GM21390 (cell line): ENCODE data around the gene E2F1.
"Not testable (repeated sequence)": the region's sequence is repeated elsewhere in the genome, so short reads cannot be mapped to it uniquely, and the experiment has no call there.

Experiments used
- ATAC-seq: cut with Tn5 transposase; IDR thresholded peaks from one replicate; pipeline ENCODE4 v1.9.1; 2021; ENCODE audit not compliant: unreplicated experiment

The E2F1 gene

DNA sequence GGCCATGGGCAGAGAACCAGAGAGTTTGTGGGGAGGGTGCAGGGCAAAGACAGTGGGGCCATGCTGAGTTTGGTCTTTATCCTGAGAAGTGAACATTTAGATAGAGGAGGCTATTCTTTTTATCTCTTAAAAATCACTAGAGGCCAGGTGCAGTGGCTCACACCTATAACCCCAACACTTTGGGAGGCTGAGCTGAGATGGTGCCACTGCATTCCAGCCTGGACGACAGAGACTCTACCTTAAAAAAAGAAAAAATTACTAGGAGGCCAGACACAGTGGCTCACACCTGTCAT is 25.2 kb upstream of the E2F1 start:
- ATAC-seq = no peak

DNA sequence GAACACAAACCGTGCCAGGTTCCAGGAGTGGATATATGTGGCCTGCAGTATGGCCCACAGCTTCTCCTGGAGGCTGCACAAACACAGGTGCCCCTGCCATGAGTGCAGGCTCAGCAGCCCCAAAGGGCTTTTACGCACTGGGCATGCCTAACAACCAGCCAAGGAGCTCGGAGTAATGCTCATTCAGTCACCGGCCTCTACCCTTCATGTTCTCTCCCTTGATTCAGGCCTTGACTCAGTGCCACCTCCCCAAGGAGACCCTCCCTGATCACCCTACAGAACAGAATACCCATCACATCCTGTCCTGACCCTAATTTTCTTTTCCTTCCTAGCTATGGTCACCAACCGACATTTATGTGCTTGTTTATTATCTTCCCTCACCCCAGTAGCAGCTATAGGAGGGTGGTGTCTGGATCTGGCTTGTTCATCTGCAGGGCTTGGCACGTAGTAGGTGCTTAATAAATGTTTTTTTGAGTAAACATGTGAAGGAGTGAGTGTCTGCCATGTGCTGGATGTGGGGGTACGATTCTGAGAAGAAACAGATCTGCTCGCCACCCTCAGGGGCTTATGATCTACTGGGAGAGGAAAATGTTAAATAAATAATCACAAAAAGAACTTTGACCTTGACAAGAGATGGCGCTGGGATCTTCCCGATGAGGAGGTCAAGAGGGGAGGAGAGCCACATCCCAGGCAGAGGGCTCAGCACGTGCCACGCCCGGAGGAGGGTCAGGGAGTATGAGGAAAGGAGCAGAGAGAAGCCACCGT is 24.7 kb upstream of the E2F1 start:
- no peak for ATAC-seq

DNA sequence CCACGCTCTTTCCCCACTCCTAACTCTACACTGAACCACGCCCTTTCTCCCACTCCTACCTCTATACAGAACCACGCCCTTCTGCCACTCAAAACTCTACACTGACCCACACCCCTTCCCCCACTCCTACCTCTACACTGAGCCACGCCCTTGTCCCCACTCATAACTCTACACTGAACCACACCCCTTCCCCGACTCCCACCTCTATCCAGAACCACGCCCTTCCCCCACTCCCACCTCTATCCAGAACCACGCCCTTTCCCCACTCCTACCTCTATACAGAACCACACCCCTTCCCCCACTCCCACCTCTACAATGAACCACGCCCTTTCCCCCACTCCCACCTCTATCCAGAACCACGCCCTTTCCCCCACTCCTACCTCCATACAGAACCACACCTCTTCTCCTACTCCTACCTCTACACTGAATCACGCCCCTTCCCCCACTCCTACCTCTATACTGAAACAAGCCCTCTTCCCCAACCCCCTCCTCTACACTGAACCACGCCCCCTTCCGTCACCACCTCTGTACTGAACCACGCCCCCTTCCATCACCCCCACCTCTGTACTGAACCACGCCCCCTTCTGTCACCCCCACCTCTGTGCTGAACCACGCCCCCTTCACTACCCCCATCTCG is 23.8 kb upstream of the E2F1 start:
- no peak for ATAC-seq

DNA sequence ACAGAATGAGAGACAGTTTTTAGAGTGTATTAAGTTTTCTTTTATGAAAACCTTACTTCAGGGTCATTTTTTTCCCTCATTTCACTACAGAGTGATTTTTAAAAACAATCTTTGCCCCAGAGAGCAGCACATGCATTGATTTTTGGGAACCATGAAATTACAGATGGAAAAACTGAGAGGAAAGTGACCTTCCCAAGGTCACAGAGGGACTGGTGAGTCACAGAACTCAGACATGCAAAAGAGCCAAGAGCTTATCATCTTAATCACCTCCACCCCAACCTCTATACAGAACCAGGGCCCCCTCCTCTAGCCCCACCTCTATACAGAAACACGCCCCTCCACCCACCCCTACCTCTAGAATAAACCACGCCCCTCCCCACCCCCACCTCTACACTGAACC is 23.2 kb upstream of the E2F1 start:
- ATAC-seq = no peak

DNA sequence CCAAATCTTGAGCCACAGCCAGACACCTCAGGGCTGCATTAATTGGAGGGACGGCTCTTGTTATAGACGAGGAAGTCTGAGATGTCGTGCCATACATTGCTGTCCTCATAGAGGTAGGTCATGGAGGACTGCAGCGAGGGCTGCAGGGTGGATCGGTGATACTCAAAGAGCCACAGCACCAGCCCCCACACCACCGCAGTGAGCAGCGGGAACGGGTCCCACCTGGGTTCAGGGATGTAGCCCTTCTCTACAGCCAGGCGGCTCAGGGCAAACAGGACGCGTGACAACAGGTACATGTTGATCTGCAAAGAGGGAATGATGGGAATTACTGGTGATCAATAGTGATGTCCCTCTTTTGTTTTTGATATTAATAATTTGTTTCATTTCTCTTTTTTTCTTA is 21.5 kb upstream of the E2F1 start:
- ATAC-seq = no peak

DNA sequence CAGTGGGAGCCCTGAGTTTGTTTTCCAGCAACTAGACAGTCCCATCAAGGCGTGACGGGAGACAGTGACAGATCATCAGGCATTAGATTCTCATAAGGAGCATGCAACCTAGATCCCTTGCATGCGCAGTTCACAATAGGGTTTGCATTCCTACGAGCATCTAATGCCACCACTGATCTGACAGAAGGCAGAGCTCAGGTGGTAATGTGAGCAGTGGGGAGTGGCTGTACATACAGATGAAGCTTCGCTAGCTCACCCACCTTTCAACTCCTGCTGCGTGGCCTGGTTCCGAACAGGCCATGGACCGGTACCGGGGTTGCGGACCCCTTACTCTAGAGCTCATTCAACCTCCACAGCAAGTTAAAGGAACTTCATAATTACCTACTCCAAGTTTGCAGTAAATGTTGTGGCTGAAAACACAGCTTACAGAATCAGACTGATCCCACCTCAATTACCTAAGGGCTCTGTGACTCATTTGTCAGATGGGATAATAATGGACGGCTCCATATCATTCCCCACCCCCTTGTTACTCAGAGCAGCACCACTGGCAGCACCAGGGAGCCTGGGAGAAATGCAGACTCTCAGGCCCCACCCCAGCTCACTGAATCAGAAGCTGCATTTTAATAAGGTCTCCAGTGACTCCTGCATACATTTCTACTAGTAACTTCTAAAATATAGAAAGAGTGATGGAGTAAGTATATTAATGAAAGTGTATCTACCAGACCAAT is 18.2 kb upstream of the E2F1 start:
- ATAC-seq = no peak

DNA sequence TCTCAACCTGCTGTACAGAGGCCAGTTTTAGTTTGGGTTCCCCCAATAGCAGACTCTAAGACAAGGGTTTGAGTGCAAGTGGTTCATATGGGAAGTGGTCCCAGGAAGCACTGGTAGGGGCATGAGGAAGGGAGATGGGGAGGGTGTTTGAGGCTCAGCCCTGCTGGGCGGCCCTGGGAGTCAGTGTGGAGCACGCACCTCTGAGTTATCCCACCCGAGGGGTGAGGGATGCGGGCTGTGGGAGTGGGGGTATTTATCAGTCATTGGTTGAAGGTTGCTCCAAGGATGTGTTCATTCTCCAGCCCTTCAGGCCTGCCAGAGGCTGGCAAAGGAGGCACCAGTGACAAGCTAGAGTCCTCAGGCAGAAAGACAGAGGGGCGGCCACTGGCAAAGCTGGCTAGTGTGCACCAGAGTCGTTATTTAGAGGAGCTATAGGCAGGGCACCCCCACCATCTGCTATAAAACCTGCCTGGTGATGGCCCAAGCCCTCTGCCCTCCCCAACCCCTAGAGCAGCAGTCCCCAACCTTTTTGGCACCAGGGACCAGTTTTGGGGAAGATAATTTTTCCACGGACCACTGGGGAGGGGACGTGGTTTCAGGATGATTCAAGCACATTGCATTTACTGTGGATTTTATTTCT is 17.4 kb upstream of the E2F1 start:
- ATAC-seq = no peak

DNA sequence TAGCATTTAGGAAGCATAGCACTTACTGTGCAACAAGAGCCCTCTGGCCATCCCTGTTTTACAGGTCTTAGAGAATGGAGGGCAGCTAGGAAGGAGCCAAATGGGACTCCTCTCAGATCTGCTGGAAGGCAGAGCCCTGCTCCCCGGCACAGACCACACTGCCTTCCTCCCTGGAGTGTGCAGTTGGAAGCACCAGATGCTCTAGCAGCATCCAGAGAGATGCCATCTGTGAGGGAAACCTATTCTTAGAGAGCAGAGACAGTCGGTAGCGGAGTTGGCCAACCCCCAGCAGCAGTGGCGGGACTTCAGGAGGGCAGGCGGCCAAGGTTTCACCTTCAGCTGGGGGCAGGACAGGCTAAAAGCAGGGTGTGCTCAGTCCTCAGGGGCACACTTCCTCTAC is 16.7 kb upstream of the E2F1 start:
- no peak for ATAC-seq

DNA sequence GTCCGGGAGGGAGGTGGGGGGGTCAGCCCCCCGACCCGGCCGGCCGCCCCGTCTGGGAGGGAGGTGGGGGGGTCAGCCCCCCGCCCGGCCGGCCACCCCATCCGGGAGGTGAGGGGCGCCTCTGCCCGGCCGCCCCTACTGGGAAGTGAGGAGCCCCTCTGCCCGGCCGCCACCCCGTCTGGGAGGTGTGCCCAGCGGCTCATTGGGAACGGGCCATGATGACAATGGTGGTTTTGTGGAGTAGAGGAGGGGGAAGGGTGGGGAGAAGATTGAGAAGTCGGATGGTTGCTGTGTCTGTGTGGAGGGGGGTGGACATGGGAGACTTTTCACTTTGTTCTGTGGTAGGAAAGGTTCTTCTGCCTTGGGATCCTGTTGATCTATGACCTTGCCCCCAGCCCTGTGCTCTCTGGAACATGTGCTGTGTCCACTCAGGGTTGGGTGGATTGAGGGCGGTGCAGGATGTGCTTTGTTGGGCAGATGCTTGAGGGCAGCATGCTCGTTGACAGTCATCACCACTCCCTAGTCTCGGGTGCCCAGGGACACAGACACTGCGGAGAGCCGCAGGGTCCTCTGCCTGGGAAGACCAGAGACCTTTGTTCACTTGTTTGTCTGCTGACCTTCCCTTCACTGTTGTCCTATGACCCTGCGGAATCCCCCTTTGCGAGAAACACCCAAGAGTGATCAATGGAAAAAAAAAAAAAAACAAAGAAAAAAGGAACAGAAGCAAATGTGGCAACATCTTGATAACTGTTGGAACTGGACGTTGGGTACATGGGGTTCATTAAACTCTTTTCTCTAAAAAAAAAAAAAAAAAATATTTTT is 15.7 kb upstream of the E2F1 start:
- ATAC-seq = no peak

DNA sequence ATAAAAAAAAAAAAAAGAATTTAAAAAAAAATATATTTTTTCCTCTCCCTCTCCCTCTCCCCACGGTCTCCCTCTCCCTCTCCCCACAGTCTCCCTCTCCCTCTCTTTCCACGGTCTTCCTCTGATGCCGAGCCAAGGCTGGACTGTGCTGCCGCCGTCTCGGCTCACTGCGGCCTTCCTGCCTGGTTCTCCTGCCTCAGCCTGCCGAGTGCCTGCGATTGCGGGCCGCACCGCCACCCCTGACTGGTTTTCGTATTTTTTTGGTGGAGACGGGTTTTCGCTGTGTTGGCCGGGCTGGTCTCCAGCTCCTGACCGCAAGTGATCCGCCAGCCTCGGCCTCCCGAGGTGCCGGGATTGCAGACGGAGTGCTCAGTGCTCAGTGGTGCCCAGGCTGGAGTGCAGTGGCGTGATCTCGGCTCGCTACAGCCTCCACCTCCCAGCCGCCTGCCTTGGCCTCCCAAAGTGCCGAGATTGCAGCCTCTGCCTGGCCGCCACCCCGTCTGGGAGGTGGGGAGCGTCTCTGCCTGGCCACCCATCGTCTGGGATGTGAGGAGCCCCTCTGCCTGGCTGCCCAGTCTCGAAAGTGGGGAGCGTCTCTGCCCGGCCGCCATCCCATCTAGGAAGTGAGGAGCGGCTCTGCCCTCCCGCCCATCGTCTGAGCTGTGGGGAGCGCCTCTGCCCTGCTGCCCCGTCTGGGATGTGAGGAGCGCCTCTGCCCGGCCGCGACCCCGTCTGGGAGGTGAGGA is 14.7 kb upstream of the E2F1 start:
- ATAC-seq = not testable (repeated sequence)

DNA sequence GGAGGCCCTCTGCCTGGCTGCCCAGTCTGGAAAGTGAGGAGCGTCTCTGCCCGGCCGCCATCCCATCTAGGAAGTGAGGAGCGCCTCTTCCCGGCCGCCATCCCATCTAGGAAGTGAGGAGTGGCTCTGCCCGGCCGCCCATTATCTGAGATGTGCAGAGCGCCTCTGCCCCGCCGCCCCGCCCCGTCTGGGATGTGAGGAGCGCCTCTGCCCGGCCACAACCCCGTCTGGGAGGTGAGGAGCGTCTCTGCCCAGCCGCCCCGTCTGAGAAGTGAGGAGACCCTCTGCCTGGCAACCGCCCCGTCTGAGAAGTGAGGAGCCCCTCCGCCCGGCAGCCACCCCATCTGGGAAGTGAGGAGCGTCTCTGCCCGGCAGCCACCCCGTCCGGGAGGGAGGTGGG is 12.8 kb upstream of the E2F1 start:
- not testable (repeated sequence) for ATAC-seq

DNA sequence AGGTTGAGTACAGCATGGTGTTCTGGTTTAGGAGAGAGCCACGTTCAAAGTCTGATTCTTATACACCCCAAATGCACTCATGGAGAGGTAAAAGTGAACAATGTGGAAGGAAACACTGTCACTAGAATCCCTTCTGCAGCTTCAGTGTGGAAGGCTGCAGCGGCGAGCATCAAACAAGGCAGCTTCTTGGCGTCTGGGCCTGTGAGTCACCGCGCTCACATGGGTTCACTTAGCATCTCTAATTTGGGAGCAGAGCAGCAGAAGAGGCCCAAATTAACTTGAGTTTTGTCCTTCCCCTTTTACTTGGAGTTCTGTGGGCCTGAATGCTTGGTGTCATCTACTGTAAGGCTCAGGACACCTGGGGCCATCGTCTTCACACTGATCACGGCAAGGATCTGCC is 10.9 kb upstream of the E2F1 start:
- no peak for ATAC-seq

DNA sequence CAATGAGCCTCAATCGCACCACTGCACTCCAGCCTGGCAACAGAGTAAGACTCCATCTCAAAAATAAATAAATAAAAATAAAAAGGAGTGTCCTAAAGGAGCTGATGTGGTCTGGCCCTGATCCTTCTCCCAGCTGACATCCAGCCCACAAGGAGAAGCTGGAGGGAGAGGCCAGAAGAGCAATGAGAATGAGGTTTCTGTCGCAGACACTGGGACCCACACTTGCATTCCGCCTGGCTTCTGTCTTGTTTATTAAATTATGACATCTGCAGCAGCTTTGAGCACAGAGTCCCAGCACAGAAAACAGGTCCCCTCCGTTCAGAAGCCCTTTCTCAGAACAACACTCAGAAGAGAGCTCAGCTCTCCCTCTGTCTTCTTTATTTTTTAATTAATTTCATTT is 10.3 kb upstream of the E2F1 start:
- ATAC-seq = no peak

DNA sequence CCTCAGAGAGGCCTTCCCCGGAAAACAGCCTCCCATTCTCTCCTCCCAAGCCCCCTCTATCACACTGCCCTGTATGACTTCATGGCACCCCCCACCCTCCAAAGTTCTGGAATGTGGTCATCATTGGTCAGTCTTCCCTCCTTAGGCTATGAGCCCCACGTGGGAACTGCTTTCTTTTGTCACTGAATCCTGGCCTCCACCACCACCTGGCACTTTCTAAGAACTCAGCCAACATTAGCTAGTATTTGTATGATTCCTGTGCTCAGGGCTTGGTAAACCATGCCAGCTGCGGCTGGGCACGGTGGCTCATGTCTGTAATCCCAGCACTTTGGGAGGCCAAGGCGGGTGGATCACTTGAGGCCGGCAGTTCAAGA is 8.4 kb upstream of the E2F1 start:
- ATAC-seq = no peak

DNA sequence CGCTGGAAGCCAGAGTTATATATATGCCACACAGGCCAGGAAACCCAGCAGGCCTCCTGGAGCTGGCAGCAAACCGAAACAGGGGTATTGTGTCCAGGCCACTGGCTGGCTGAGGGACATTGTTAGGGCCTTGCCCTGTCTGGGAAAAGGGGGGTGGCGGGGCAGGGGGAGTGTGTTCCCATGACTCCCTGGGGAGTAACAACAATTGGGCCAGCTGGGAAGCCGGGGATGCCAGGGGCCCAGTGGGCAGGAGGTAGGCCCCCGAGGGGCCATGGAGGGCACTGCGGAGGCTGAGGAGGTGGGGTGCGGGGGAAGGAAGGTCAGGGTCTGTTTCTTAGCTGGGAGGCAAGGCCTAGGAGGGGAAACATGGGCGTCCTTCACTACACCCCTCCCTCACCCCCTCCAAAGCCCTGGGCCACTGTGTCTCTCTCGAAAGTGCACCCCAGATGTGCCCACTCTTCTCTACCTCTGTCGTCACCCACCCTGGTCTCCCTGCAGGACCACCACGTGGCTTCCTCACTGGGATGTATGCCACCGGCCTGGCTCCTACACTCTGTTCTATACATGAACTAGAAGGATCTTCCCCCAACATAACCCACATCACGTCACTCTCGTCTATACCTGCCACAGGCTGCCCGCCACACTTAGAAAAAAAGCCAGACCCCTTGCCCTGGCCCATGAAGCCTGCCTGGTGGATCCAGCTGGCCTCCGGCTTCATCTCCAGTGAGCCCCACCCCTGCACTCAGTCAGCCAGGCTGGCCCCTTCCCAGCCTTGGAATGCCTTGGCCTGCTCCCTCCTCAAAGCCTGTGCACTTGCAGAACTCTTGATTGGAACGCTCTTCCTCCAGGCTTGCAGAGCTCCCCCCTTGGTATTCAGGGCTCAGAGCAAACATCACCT is 7.8 kb upstream of the E2F1 start:
- ATAC-seq = no peak

DNA sequence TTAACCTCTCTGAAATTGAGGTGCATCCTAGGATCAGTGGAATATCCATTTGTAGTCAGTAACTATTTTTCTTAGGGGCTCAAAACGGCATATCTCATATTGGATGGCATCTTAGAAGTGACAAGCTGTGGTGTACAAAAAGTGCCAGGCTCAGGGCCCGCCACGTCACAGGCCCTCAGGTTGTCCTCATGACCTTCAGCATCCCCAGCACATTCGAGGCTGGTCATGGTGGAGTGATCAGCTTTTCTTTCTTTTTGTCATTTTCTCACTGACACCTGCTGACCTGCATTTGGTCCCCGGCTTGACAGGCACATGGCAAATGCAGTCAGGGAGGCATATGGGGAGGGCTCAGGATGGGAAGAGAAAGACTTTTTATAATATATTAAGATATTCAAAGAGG is 7.1 kb upstream of the E2F1 start:
- no peak for ATAC-seq

DNA sequence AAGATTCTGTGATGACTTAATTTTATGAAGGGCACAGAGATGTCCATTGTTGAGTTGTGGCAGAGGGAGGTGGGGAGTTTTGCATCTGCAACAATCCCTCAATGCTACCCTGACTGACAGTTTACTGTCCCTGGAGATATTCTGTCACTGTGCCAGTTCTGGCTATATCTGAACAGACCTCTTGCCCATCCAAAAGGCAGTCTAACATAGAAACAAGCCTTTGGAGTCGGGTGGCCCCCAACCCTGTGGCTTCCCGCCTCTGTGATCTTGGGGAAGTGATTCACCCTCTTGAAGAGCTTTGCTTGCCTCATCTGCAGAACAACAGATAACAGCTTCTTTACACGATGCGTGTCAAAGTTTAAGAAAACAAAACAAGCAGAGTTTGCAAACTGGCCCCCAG is 3.8 kb upstream of the E2F1 start:
- ATAC-seq = no peak

DNA sequence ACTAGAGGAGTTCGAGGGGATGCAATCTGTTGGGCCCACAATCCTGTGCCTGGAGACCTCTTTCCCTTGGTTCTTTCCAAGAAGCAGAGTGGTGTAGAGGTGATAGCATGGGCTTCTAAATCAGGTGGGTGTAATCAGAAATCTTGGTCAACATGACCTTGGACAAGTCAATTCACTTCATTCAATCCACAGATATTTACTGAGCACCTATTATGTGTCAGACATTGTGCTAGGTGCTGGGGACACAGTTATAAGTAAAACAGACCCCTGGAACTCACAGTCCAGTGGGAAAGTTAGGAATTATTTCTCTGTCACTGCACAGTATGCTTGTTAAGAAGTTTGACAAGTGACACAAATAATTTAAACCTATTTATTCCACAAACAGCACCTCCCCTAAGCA is 3.3 kb upstream of the E2F1 start:
- ATAC-seq = no peak

DNA sequence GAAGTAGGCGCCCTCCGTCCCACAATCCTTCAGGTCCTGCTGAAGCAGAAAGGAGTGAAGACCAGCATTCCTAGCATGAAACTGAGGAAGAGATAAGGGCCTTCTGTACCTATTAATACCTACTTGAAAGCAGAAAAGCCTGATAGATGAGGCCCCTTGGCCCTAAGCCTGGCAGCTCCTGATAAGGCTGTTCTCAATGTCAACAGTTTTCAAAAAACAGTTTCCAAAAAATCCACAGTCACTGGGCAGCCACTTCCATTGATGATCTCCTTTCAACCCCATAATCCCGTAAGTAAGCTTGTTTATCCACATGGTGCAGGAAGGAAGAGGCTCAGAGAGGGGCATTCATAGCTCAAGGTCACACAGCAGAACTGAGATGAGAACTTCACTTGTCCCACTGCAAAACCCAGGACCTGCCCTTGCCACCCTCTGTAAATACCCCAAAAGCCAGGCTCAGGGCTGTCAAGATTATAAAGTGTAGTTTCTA is 2.8 kb upstream of the E2F1 start:
- ATAC-seq = no peak
